ENCODE data around the gene MBD4. TPM values are rescaled to one million over a fixed set of nuclear protein-coding genes. Genes with fewer than 3 reads are reported as not detected.
A peak's percentile ranks its signal among the peaks of the same experiment; 100 is the strongest.
"Not testable (repeated sequence)": the region's sequence is repeated elsewhere in the genome, so short reads cannot be mapped to it uniquely, and the experiment has no call there.

The MBD4 gene
- total RNA-seq, 1 donor from 2014 or later = 15.9 TPM

- DNase-seq (ENCODE audit: low read depth) = no peak
These were observed 55.0 kb downstream of the MBD4 start for GRCh38 chr3:129384594-129385323.

- DNase-seq (ENCODE audit: low read depth) = not testable (repeated sequence)
These were observed 55.6 kb downstream of the MBD4 start for GRCh38 chr3:129384103-129384502.

GRCh38 chr3:129383292-129383860 lies 56.4 kb downstream of the MBD4 start:
- DNase-seq (ENCODE audit: low read depth) = peak; percentile 88

GRCh38 chr3:129382366-129382765 lies 57.4 kb downstream of the MBD4 start:
- DNase-seq (ENCODE audit: low read depth) = no peak

Other genes with a start within 250 kb of the MBD4 start
- gene COPG1, start 190.3 kb downstream of the MBD4 start, total RNA-seq = 161 and 231 TPM in 2 replicates
- 10.6 and 16.1 TPM in 2 replicates for gene HMCES, start 161.1 kb downstream of the MBD4 start, total RNA-seq
- gene EFCAB12, start 11.3 kb downstream of the MBD4 start, total RNA-seq = 0.35 TPM in 1 of 2 replicates, not detected in the other
- gene IFT122, start 276 bp upstream of the MBD4 start, total RNA-seq = 8.1 and 10.7 TPM in 2 replicates
- gene RHO, start 88.7 kb upstream of the MBD4 start, total RNA-seq = not detected in 2 replicates
- not detected in 2 replicates for gene H1-8, start 103.2 kb upstream of the MBD4 start, total RNA-seq
- gene PLXND1, start 166.7 kb upstream of the MBD4 start, total RNA-seq = 37.7 and 44.2 TPM in 2 replicates